ENCODE measurements around the gene OR13G1.
"Not testable (repeated sequence)": the region's sequence is repeated elsewhere in the genome, so short reads cannot be mapped to it uniquely, and the experiment has no call there.

Gene OR13G1, protein sequence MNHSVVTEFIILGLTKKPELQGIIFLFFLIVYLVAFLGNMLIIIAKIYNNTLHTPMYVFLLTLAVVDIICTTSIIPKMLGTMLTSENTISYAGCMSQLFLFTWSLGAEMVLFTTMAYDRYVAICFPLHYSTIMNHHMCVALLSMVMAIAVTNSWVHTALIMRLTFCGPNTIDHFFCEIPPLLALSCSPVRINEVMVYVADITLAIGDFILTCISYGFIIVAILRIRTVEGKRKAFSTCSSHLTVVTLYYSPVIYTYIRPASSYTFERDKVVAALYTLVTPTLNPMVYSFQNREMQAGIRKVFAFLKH

DNA sequence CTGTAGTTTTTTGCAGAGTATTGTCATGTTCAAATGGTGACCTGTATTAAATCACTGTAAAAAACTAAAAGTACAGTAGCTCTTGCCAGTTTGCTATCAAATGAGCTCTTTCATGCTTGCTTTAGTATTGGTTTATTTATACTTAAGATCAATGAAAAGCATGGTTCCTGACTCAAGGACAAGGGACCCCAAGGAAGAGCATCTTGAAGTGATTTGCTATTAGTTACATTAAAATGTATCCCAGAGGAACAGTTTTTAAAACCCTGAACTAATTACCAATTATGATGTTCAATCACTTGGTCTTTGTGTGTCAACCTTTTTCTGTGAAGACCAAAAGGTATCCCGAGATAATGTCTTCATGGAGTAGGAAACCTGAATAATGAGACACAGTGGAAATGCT, at the start of gene OR13G1:
TSS of gene OR13G1 (minus strand) at position 101 of the 400 bp plus-strand sequence. CDS start 6,698 bp downstream, outside the sequence.
- no peak for DNase-seq

DNA sequence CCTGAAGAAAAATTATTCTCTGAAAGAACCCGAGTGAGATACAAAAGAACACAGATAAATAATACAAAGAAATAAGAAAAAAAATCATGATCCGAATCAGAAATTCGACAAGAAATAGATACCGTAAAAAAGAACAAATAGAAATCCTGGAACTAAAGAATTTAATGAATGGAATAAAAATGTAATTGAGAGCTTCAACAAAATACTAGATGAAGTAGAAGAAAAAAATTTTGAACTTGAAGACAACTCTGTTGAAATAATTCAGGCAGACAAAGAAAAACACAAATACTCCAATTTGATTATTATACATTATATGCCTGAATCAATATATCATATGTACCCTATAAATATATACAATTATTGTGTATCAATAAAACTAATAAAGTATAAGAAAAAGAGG, 41.7 kb upstream of the OR13G1 start:
- no peak for DNase-seq

DNA sequence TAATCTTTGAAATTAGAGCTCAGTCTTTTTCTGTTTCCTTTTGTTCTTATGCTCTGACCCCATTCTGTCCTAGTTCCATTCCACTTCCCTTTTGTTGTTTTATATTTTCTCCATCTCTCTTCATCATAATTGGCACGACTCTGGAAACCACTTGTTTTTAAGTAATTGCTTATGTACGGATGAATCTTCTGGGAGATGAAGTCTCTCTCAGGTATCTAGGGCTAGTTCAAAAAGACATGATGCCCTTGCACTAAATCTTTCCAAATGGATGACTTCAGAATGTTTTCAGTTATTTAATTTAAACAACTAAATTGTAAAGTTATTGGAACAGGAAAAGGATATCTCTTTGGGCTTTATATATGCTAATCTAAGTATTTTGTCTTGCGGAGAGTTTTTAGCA, 37.0 kb upstream of the OR13G1 start, which contains the start of gene OR6F1:
TSS of gene OR6F1 (minus strand) at position 101 of the 400 bp plus-strand sequence. CDS start 3,891 bp downstream, outside the sequence.
- DNase-seq: no peak

DNA sequence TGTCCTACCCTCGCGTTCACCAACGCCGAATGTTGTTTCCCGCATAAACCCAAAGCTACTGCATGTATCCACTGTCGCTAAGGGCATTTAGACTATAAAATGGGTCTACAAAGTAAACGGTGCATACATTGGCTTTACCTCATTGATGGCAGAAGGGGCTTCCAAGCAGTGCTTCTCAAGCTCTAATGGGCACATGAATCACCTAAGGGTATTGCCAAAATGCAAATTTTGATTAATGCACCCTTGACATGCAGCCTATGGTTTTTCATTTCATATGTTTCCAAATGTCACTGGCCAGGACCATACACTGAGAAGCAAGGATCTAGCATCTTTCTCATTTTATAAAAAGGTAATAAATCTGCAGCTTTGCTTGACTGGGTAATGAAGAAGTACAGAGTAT, 34.2 kb upstream of the OR13G1 start:
- DNase-seq: no peak

DNA sequence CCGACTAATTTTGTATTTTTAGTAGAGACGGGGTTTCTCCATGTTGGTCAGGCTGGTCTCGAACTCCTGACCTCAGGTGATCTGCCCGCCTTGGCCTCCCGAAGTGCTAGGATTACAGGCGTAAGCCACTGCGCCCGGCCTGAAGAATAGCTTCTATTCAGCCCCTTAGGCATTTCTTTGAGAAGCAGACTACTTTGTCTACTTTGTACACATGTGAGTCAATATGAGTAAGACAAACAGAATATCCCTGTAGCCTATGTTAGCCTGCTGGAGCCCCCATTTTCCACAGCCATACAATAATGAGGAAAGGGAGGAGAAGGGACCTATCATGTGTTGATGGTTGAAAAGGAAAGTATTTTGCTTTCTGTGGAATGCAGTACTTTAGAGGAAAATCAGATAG, 31.1 kb upstream of the OR13G1 start:
- DNase-seq: not testable (repeated sequence)

DNA sequence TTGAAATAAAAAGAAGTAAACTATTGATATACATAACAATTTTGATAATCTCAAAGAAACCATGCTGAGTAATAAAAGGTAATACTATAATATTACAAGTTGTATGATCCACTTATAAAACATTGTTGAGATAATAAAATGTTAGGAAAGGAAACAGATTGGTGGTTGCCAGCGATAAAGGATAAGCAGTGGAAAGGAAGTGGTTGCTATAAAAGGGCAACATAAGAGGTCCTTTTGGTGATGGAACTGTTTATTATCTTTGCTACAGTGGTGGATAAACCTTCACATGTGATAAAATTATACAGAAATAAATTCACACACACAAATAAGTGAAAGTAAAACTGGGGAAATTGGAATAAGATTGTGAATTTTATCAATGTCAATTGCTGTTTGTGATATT, 21.8 kb upstream of the OR13G1 start:
- no peak for DNase-seq

DNA sequence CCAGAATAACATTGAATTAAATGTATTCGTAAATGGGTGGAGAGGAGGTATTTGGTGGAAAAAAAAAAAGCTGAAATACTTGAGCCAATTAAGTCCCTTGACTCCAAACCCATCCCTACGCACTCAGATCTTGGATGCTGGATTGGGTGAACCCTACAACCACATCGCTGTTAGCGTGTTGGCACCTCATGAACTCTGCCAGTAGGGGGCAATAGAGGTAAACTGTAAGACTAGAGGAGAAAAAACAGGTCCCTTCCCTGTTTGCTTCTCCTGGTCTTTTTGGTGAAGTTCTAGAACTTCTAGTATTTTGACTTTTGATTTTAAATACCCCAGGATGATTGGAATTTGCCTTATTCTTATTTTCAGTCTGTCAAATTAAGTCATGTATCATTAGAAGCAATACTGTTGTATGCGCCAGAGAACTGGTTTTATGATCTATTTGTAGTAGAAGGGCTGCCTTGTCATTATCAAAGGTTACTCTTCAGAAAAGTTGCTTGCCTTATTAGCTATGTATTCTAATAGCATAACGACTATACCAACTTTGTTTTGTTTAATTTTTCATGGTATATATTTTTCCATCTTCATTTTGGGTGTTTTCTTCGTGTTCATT, 1.9 kb upstream of the OR13G1 start:
- DNase-seq: no peak

DNA sequence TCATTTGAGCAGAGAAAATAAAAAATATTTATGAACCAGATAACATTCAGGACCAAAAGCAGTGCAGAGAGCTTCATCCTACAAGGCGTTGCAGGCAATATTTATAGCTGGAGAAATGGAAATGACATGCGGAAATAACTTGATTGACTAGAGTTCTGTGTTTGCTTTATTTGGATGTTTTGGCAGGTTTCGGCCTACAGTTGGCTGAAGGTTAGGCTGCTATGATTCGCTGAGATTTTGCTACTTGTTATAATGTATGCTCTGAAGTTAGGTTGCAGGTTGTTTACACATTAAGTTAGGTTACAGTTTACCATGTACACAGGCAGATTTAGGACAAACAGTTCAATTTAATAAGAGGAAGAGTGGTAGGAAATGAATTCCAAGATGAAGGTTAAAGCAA, 632 bp upstream of the OR13G1 start:
- DNase-seq: no peak

DNA sequence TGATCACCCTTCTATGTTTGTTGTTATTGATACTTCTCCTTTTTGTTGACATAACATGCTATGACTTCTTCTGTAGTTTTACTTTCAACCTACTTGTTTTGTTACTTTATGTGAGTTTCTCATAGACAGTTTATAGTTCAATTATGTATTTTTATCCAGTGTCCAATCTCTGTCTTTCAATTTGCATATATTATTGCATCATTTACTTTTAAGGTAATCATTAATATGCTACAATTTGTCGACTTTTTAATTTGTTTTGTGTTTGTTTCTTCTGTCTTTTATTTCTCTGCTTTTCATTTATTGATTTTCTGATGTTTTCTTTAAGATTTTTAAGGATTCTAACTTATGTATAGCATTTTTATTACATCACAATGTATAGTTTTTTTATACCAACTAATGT, 10.3 kb downstream of the OR13G1 start:
- no peak for DNase-seq

DNA sequence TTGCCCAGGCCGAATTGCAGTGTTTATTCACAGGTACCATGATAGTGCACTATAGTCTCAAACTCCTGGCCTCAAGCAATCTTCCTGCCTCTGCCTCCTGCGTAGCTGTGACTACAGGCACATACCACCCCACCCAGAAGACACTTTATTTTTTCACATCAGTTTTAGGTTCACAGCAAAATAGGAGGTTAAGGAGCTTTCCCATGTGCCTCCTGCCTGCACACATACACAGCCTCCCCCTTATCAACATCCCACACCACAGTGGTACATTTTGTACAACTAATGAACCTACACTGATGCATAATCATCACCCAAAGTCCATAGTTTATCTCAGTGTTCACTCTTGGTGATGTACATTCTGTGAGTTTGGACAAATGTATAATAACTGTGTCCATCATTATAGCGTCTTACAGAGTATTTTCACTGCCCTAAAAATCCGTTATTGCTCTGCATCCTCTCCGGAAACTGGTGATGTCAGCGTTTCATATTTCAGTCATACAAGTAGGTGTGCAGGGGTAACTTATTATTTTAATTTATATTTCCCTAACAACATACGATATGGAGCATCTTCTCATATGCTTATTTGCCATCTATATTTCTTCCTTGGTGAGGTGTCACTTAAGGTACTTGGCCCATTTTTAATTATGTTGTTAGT, 23.2 kb downstream of the OR13G1 start:
- DNase-seq: no peak

DNA sequence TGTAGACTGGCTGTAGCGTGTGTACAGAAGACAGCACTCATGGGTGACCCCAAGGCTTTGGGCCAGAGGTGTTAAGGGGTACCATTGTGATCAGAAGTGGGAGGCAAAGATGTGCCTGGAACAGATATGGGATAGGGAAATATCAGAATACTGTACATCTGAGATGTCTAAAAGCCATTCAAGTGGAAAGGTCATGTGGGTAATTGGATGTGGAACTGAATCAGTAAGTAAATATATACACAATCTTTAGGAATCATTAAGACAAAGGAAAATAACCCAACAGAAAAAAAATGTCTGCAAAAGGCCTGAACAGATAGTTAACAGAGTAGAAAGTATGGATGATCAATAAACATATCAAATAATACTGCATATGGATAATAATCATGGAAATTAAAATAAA, 26.5 kb downstream of the OR13G1 start:
- no peak for DNase-seq

DNA sequence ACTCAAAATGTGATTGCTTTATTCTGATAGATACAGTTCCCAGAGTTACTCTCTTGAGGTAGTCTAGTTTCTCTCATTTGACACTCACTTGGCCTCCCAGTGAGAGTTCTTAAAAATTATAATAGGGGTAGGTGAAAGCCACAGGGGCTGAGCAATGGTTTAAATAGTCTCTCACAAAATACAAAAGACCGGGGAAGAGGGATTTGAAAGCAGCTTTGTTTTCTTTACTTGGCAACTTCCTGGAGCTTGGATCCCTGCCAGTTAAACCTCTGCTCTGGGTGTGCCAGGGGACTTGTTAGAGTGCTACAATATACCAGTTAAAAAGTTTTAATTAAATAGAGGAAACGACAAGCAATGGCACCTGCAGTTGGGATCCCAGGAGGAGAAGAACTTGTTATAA, 31.7 kb downstream of the OR13G1 start:
- no peak for DNase-seq

DNA sequence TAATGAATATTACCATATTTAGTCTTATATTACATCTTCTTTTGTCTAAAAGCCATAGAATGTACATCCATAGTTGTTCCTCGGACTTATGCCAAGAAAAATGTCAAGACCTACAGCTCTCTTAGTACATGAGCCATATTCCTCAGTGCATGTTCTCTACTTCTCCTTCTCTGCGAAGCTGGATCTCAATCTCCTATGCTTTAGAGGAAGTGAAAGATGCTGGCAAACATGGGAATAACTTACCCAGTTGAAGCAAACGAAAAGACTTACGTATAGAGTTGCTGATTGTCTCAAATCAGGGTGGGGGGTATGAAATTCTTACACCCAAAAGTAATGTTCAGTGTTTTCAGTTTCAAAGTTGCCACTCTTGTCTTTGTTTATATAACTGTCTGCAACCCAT, 32.7 kb downstream of the OR13G1 start:
- no peak for DNase-seq

DNA sequence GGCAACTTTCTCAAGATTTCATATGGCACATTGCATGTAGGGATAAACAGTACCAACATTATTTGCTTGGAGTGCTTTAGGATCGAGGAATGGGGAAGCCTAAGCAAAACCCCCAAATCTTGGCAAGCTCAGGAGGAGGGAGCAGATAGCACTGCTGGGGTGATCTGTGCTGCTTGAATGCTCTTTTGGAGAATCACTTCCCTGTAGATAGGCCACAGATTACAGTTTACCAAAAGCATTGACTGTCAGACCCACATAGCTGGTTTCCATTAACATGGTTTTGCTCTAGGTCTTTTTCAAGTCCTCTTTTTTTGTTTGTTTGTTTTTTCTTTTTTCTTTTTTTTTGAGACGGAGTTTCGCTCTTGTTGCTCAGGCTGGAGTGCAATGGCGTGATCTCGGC, 36.8 kb downstream of the OR13G1 start:
- no peak for DNase-seq

DNA sequence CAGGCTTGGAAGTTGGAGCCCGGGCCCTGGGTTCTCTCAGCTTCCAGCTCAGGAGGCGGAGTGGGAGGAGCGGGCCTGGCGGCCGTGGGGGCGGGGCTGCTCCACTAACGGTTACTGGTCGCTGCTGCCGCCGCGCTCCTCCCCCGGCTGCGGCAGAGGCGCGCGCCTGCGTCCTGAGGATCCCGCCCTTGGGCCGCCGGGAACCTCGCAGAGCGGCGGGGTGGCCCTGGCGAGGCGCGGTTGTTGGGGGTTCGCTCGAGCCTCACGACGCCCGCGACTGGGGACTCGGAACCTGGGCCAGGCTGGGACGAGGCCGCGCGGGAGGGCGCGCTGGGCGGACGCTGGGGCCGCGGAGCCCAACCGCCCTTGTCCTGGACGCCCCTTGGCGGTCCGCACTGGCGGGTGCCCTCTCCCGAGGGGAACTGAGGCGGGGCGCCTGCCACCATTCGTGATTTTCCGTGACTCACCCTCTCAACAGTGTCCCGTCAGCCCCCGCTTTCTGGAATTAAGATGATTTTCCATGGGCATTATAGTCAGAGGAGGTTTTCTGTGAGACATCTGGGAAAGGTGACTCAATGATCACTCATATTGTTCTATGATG, 40.1 kb downstream of the OR13G1 start:
- DNase-seq: peak; percentile 0

DNA sequence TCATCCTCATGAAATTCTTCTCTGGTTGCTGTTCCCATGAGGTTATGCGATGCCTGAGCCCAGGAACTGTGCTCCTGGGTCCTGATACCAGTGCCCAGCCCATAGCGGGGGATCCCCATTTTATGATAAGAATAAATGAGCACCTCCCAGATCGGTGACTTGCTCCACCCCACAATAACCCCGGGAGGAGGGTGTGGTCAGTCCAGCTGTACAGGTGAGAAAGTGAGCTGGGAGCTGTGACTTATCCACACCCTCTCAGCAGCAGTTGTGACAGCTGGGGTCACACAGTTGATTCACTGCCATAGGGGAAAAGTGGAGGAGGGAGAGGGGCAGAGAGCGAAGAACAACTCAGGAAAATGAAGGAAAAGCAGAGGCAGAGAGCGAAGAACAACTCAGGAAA, 40.8 kb downstream of the OR13G1 start:
- no peak for DNase-seq

DNA sequence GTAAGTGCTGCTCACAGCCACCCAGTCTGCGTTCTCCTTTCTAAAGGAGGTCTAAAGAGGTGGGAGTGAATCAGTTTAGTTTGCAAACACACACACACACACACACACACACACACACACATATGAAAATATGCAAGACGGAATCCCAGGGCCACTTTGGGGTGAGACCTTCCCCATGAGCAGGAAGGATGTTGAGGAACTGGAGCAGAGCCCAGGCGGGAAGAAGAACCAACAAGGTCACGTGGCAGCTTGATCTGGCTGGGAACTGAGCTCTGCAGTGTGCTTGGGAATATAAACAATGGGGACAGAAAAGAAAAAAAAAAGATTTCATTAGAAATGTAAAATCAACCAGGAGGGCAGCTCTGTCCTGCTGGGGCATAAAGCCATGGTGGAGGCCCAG, 41.5 kb downstream of the OR13G1 start:
- no peak for DNase-seq

DNA sequence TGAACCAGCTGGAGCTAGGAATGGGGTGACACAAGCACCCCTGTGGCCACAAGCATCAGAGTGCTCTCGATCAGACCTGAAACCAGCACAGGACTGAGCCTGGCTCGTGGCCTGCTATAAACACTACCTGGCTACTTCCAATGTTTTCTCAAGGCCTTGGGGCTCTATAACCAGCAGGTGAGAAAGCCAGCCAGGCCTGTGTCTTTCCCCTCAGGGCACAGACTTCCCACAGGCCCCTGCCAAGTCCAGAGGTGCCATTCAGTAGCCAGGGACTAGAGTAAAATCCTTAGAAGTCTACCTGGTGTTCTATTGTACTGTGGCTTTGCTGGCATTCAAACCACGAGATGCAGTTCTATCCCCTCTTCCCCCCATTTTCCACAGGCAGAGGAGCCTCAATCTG, 51.6 kb downstream of the OR13G1 start:
- DNase-seq: no peak

All from NCI-H2029 (cell line).